ENCODE measurements around the gene NRCAM. TPM values are rescaled to one million over a fixed set of nuclear protein-coding genes. Genes with fewer than 3 reads are reported as not detected.

The NRCAM gene
- total RNA-seq, 1 donor from 2014 or later: 33.2 TPM

DNA sequence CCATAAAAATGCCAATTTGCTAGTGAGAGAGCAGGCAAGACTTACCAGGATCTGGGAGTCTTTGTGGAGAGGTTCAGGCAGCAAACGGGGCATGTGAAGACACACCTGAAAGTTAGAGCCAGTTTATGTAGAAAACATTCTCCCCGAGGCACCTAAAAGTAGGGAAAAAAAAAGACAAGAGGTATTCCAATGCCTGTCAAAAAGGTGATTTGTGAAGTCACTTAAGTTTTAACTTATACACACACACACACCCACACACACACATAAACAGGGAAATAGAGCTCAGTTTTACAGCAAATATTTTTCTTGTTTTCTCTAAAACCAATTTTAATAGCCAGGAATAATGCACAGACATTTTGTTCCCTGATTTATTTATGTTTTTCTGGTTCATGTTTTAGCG lies 326.0 kb downstream of the NRCAM start, which contains the start of gene LAMB4:
Gene LAMB4, minus strand, starts transcription at position 101 of the 400 bp plus-strand sequence. CDS start 7,197 bp downstream, outside the sequence.
- H3K4me3 Mint-ChIP-seq: no peak within 1 kb of the TSS
- peak within 1 kb of the TSS; percentile 57 for H3K27ac Mint-ChIP-seq (ENCODE audit: unreplicated experiment)
- peaks cover 2% of the 10 kb centered on the region for H3K9me3 Mint-ChIP-seq
- DNase-seq (ENCODE audit: low read depth, low spot score): no peak
- H3K27me3 Mint-ChIP-seq (ENCODE audit: low read depth): no peaks in the 10 kb centered on the region
- H3K36me3 Mint-ChIP-seq (ENCODE audit: low read depth): no peaks in the 10 kb centered on the region
- TF ChIP-seq, protein P1, sequence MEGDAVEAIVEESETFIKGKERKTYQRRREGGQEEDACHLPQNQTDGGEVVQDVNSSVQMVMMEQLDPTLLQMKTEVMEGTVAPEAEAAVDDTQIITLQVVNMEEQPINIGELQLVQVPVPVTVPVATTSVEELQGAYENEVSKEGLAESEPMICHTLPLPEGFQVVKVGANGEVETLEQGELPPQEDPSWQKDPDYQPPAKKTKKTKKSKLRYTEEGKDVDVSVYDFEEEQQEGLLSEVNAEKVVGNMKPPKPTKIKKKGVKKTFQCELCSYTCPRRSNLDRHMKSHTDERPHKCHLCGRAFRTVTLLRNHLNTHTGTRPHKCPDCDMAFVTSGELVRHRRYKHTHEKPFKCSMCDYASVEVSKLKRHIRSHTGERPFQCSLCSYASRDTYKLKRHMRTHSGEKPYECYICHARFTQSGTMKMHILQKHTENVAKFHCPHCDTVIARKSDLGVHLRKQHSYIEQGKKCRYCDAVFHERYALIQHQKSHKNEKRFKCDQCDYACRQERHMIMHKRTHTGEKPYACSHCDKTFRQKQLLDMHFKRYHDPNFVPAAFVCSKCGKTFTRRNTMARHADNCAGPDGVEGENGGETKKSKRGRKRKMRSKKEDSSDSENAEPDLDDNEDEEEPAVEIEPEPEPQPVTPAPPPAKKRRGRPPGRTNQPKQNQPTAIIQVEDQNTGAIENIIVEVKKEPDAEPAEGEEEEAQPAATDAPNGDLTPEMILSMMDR (conservative IDR thresholded peaks at IDR 0.05): no peak
- H3K4me1 Mint-ChIP-seq: peaks cover 9% of the 10 kb centered on the region

DNA sequence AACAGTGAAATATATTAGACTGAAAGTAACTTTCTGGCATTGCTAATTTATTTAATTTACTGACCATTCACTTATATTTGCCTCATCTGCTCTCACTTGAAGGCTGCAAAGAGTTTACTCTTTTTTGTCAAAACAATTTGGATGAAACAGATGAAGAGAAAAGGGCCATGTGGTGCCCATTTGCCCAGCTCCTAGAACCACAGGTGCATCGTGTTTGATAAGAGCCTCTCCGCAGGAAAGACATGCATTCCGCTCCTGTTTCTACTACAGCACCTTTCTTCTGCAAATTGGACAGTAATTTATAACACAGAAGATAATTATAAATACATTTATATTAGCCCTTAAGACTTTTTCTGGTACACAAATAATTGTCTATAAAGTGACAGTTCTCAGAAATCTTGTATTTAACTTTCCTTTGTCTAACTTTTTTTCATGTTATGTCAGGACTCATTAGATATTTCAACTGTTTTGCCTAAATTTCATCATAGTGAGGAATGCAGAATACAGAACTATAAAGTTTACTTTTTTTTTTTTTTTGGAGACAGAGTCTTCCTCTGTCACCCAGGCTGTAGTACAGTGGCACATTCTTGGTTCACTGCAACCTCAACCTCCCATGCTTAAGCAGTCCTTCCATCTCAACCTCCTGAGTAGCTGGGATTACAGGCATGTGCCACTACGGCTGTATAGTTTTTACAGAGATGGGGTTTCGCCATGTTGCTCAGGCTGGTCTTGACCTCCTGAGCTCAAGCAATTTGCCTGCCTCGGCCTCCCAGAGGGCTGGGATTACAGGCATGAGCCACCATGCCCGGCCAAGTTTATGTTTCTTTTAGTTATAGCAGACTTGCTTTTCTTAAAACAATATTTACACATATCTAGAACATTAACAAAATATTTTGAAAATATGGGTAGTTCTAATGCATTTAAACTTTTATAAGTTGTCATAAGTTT lies 326.9 kb downstream of the NRCAM start:
- H3K9me3 Mint-ChIP-seq: peaks cover 2% of the 10 kb centered on the region
- peak overlapping the region; percentile 57 for H3K27ac Mint-ChIP-seq (ENCODE audit: unreplicated experiment)
- H3K4me3 Mint-ChIP-seq: no peak overlapping the region
- DNase-seq (ENCODE audit: low read depth, low spot score): no peak
- peaks cover 9% of the 10 kb centered on the region for H3K4me1 Mint-ChIP-seq
- TF ChIP-seq, protein P1 (conservative IDR thresholded peaks at IDR 0.05): no peak
- no peaks in the 10 kb centered on the region for H3K27me3 Mint-ChIP-seq (ENCODE audit: low read depth)
- H3K36me3 Mint-ChIP-seq (ENCODE audit: low read depth): no peaks in the 10 kb centered on the region

DNA sequence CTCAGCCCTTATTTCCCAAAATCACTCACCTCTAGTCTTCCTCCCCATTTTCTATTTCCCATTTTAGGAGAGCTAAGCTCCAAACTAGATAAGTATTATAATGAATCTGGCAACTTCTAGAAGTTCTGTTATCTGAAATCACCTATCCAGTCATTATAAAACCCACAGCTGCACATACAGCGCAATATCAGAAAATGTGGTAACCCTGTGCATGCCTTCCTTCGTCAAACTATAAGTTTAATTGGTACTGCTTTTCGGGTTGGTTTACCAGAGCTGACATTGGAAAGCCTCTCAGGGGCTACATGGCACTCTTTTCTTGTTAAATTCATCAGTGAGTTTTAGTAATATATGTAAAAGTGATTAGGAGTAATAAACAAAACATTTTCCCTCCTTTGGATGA lies 327.7 kb downstream of the NRCAM start:
- TF ChIP-seq, protein P1 (conservative IDR thresholded peaks at IDR 0.05): no peak
- DNase-seq (ENCODE audit: low read depth, low spot score): no peak
- Mint-ChIP-seq H3K27ac (ENCODE audit: unreplicated experiment) (no peak overlapping the region), H3K4me1 (peaks cover 9% of the 10 kb centered on the region), H3K27me3 (ENCODE audit: low read depth) (no peaks in the 10 kb centered on the region), H3K9me3 (peaks cover 2% of the 10 kb centered on the region), H3K4me3 (no peak overlapping the region), H3K36me3 (ENCODE audit: low read depth) (no peaks in the 10 kb centered on the region)

DNA sequence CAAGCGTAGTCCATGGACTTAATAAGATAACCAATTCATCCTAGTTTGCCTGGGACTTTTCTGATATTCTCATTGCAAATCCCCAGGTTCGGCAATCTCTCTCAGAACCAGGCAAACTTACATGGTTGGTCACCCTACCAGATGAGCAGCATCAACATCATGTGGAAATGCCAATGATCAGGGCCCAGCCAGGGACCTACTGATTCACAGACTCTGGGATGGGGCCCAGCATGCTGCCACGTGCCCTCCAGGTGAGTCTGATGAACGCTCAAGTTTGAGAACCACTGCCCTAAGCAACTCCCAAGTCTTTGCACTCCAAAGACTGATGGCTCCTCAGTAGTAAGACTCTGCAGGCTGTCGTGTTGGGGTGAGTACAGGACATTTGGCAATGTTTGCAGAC lies 328.8 kb downstream of the NRCAM start:
- no peaks in the 10 kb centered on the region for H3K36me3 Mint-ChIP-seq (ENCODE audit: low read depth)
- TF ChIP-seq, protein P1 (conservative IDR thresholded peaks at IDR 0.05): no peak
- no peaks in the 10 kb centered on the region for H3K27me3 Mint-ChIP-seq (ENCODE audit: low read depth)
- no peak overlapping the region for H3K4me3 Mint-ChIP-seq
- peaks cover 4% of the 10 kb centered on the region for H3K4me1 Mint-ChIP-seq
- peaks cover under 1% of the 10 kb centered on the region for H3K9me3 Mint-ChIP-seq
- DNase-seq (ENCODE audit: low read depth, low spot score): no peak
- H3K27ac Mint-ChIP-seq (ENCODE audit: unreplicated experiment): no peak overlapping the region

DNA sequence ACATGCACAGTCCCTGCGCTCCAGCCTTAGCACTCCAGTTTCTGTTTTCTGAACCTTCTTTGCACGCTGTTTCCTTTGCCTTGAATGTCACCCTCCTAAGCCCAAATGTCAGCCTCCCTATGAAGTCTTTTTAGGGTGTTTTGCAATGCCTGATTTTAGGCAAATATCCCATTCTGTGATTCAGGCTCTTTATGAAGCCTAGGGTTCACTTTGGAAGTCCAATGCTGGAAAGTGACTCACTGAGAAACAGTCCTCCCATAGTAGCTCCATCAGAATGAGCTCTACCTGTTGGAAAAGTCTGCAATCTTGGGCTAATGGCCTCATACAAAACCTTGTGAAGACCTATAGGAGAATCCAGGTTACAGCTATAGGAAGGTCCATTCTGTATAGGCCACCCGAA lies 331.4 kb downstream of the NRCAM start:
- no peak overlapping the region for H3K4me3 Mint-ChIP-seq
- H3K9me3 Mint-ChIP-seq: no peaks in the 10 kb centered on the region
- no peaks in the 10 kb centered on the region for H3K27me3 Mint-ChIP-seq (ENCODE audit: low read depth)
- H3K27ac Mint-ChIP-seq (ENCODE audit: unreplicated experiment): no peak overlapping the region
- DNase-seq (ENCODE audit: low read depth, low spot score): no peak
- TF ChIP-seq, protein P1 (conservative IDR thresholded peaks at IDR 0.05): no peak
- H3K4me1 Mint-ChIP-seq: no peaks in the 10 kb centered on the region
- H3K36me3 Mint-ChIP-seq (ENCODE audit: low read depth): no peaks in the 10 kb centered on the region
